ENCODE measurements around the gene SMIM13.
"Not testable (repeated sequence)": the region's sequence is repeated elsewhere in the genome, so short reads cannot be mapped to it uniquely, and the experiment has no call there.

The SMIM13 gene

DNA sequence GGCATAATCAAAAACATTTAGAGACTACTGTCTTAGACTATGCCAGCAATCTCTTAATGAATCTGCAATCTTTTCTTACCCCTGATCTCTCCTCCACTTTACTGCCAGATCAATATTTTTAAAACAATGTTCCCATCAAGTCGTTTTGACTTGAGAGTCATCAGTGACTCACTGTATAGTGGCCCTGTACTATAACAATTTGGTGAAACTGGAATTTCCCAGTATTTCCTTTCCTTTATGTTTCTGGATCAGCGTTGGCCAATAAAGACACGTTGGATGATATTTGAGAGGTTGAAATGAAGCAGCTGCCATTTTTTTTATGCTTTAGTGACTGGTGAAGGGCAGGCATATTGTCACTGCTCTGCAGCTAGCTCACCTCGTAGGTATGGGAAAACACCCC, 10.1 kb upstream of the SMIM13 start:
- DNase-seq, result no peak

DNA sequence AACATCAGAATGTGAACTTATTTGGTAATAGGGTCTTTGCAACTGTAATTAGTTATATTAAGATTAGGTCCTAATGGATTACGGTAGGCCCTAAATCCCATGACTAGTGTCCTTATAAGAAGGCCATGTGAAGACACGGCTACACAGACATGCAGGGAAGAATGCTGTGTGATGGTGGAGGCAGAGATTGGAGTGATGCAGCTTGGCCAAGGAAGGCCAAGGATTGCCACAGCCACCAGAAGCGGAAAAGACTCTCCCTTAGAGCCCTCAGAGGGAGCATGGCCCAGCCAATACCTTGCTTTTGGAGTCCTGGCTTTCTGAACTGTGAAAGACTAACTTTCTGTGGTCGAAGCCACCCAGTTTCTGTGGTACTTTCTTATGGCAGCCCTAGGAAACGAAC, 9.7 kb upstream of the SMIM13 start:
- DNase-seq, result no peak

DNA sequence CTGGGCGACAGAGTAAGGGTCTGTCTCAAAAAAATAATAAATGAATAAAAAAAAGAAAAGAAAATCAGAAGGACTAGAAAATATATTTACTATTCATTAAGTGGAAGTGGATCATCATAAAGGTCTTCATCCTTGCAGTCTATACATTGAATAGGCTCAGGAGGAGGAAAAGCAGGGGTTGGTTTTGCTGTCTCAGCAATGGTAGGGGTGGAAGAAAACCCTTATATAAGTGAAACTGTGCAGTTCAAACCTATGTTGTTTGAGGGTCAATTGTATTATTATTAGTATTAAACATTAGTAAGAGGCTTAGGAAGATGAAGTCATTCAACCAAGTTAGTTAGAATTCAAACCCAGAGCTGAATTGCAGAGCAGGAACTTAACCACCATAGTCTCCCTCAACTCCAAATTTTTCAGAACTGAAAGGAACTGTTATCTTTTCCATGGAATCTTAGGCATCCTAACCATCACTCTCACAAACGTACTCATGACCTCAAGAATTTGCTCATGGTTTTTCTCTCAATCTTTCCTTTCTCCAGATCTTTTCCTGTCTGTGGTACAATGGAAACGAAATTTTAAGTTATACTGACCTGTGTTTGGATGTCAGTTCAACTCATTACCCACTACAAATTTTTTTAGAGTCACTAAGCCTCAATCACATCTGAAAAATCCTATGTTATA, 7.7 kb upstream of the SMIM13 start:
- no peak for DNase-seq

DNA sequence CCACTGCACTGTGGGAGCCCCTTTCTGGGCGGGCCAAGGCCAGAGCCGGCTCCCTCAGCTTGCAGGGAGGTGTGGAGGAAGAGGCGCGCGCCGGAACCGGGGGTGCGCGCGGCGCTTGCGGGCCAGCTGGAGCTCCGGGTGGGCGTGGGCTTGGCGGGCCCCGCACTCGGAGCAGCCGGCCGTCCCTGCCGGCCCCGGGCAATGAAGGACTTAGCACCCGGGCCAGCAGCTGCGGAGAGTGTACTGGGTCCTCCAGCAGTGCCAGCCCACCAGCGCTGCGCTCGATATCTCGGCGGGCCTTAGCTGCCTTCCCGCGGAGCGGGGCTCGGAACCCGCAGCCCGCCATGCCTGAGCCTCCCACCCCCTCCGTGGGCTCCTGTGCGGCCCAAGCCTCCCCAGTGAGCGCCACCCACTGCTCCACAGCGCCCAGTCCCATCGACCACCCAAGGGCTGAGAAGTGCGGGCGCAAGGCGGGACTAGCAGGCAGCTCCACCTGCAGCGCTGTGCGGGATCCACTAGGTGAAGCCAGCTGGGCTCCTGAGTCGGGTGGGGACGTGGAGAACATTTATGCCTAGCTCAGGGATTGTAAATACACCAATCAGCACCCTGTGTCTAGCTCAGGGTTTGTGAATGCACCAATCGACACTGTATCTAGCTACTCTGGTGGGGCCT, 6.4 kb upstream of the SMIM13 start:
- DNase-seq, result not testable (repeated sequence)

DNA sequence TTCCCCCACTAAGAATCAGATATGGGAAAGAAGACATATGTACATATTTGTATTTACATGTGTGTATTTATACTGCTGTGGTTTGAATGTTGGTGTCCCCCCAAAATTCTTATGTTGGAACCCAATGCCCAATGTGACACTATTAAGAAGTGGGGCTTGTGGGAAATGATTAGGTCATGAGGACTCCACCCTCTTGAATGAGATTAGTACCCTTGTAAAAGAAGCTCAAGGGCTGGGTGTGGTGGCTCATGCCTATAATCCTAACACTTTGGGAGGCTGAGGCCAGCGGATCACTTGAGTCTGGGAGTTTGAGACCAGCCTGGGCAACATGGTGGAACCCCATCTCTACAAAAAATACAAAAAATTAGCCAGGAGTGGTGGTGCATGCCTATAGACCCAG, 3.9 kb upstream of the SMIM13 start:
- DNase-seq, result no peak

DNA sequence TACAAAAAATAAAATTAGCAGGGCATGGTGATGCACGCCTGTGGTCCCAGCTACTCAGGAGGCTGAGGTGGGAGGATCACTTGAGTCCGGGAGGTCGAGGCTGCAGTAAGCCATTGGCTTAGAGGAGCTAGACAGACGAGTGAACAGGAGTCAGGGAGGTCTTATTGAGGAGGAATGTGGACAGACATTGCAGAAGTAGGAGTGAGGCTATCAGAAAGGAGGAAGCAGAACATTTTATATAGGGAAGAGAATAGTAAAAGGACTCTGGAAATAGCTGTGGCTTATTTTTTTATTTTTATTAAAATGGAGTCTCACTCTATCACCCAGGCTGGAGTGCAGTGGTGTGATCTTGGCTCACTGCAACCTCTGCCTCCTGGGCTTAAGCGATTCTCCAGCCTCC, 2.5 kb upstream of the SMIM13 start:
- DNase-seq, result not testable (repeated sequence)

DNA sequence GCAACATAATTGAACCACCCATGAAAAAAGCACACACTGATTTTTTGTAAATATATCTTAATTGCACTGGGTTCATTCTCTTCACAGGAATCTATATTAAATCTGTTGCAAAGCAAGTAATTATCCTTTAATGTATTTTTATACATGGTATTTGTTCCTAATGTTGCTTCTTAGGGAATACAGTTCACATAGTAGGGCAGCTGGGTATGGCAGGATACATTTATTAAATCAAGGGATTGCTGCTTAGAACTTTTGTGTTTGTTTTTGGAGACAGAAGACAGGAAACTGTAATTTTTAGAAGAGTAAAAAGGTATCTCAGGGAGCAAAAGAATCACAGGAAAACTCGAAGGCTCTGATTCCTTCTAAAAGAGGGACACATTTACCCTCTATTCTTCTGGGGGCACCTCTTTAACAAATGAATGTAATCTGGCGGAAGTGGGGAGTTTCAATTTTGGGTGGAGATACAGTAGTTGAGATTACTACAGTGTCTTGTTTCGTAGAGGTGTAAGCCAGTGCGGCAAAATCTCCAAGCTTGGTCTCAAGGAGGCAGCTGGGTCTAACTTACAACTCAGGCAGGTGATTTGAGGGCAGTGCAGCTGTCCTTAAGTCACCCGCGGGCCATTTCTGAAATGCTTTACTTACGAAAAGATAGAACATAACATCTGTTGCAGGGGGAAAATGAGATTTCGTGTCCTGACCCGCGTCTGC, 812 bp upstream of the SMIM13 start:
- DNase-seq, result peak in 3 of 56 donors; percentile 47 to 67 (median 61)

DNA sequence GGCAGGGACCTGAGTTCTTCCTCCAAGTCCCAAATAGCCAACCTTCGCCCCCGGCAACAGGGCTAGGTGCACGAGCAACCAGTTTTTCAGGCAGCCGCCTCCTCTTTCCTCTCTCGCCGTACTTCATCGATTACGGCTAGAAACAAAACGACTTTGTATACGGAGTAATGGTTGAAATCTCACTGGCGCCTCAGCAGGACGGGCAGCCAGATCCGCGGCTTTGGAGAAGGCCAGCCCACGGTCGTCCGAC, 333 bp upstream of the SMIM13 start:
- DNase-seq, result peak in 1 of 56 donors; percentile 68

DNA sequence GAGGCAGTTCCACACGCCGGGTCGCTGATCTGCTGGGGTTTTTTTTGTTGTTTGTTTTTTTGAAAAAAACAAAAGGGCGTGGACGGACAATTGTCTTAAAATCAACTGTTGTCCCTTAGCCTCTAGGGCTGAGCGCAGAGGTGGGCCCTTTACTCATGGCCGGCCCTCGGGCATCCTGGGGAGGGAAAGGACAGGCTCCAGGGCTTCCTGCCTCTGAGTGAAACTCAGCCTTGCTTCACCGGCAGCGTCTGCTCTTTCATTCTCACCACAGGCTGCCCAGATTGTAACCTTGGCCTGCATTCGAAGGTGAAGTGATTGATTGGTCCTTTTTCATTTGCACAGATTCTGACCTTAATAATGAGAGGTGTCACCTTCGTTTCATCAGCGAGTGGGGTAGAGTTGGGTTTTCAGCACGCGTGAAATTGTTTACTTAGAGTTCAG, 797 bp downstream of the SMIM13 start:
- DNase-seq, result peak in 30 of 56 donors; percentile 8 to 63 (median 32)

DNA sequence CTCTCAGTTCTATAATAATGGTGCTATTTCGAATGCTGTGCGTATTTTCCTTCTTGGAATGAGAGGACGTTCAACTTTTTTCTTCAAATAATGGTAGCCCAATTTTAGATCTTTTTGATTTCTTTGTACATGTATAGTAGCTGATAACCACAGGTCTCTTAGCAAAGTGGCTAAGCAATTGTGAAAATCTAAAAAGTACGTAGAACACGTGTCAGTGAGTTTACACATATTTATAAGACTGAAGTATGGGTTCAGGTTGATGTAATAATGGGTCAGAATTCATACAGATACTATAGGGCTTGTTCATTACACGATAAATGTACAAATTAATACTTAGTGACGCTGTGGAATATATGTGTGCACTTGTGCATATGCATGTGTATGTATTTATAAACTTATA, 1.3 kb downstream of the SMIM13 start:
- no peak for DNase-seq

DNA sequence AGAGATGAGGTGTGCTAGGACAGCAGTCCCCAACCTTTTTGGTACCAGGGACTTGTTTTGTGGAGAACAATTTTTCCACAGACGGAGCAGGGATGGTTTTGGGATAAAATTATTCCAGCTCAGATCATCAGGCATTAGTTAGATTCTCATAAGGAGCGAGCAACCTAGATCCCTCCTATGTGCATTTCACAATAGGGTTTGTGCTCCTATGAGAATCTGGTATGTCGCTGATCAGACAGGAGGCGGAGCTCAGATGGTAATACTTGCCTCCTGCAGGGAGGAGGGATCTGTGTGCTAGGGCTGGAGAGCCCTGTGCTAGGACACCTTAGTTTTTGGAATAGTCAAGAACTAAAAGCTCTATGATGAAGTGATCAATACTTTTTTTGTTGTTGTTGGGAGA, 2.5 kb downstream of the SMIM13 start:
- peak in 8 of 56 donors; percentile 1 to 31 (median 6) for DNase-seq

DNA sequence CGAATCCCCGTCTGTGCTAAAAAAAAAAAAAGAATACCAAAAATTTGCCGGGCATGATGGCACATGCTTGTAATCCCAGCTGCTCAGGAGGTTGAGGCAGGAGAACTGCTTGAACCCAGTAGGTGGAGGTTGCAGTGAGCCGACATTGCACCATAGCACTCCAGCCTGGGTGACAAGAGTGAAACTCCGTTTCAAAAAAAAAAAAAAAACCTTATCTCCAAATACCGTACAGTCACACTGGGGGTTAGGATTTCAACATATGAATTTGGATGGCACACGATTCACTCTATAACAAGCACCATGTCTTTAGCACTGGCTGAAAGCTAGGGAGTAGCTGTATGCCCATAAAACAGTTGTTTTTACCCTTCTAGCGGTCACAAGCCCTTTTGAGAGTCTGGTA, 3.8 kb downstream of the SMIM13 start:
- DNase-seq, result no peak

DNA sequence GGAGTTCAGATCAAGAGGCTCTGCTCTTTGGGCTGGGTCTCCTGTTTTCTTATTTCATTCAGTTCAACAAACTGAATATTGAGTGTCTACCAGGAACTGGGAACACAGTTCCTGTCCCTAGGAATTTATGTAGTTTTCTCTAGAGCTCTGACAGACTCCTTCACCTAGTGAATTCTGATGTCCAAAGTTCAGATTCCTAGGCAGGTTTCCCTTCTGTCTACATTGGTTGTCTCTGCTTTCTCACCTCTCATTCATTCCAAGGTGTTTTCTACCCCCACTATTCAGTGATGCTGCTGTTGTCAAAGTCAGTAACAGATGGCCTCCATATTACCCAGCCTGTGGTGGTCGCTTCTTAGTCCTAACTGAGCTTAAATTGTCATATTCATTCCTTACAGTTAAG, 4.4 kb downstream of the SMIM13 start:
- DNase-seq, result no peak

DNA sequence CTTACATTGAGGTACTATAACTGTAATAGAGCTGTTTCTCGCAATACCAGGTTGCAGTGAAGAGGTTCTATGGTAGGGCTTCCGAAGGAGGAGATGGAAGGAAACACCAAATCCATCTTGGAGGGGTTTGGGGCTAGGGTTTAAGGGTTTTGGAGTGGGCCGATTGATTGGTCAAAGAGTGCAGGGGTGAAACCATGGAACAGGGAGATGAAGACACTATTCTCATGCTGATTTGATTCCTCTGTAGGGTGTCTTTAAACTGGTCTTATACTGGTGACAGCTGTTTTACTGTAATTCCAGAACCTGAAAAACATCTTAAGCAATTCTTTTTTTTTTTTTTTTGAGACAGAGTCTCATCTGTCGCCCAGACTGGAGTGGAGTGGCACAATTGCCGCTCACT, 7.8 kb downstream of the SMIM13 start:
- no peak for DNase-seq

DNA sequence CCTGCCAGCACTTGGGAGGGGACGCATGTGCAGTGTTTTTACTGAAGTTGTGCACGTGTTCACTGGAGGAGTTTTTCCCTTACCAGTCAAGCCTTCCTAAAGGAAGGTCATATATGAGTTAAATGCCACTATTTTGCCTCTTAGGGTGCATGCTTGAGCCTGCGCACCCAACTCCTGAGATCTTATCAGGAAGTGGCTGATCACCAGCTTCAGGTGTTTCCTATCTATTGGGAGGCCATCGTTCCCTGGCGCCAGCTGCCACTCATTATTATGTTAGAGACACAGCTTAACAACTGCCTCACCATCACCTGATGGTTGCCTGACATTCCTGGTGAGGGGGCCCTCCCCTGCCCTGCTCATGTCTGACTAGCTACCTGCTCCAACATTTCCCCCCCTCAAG, 9.4 kb downstream of the SMIM13 start:
- DNase-seq, result no peak

DNA sequence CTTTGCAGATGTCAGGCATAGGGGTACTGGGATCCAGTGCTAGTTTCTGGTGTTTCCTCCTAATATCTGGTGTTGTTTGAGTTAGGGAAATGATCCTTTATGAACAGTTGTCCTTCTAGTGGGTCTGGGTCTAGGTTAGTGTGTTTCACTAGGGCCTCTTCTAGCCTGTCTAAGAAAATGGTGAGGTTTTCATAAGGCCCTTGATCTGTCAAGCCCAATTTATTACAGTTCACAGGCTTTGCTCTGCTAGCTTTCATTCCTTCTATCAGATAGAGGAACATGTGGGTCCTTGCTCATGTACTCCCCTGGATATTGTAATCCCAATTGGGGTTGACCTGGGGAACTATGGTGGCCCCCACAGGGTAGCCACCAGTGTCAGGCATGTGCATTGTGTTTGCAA, 15.1 kb downstream of the SMIM13 start:
- no peak for DNase-seq

DNA sequence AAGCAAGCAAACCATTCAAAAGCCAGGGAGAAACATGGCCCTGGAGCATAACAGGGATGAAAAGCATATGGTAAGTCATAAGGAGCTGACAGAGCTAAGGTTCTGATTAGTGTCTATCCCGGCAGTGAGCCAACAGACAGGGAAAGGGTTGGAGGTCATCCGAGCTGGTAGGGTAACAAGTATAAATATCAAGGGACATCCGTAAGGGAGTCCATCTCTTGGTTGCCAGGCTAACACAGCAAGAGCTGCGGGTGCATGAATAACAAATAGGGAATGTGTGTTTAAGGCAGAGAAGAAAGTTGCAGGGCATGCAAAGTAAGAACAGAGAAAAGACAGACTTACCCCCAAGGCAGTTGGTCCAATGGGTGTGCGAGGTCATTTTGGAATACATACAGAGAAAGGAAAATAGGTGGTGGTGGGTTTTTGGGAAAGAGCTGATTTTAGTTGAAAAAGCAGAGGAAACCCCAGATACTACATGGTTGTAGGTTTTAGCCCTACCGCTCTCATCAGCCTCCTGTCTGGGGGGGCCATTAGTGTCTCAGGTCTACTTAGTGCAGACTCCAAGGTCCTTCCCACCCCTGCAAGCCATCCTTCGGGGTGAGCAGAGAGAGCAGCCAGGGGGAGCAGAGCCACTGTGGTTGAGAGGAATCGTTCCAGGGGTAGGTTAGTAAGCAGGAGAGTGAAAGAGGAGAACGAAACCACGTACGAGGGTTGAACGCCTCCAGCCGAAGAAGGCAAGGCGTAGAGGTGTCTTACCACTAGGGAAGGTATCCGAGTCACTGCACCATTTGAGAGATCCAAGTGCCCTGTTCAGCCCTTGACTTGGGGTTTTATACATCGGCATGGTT, 17.5 kb downstream of the SMIM13 start, which contains the start of gene ERVFRD-1:
ERVFRD-1 (minus strand) TSS at position 805 of the 848 bp plus-strand sequence. CDS start 6,415 bp downstream, outside the sequence.
- no peak for DNase-seq

DNA sequence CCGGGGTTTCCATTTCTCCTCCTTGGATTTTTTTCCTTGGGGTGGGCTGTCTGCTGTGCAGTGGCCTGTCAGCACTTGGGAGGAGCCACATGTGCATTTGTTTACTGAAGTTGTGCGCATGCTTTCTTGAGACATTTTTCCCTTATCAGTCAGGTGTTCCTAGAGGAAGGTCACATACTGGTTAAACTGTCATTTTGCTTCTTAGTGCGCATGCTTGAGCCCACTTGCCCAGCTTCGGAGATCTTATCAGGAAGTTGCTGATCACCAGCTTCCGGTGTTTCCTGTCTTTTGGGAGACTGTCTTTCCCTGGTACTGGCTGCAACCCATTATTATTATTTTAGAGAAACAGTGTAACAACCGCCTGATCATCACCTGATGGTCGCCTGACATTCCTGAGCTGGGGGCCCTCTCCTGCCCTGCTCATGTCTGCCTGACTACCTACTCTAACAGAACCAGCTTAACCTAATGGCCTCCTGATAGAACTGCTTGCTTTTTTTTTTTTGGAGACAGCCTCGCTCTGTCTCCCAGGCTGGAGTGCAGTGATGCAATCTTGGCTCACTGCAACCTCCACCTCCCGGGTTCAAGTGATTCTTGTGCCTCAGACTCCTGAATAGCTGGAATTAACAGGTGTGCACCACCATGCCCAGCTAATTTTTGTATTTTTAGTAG, 18.3 kb downstream of the SMIM13 start:
- DNase-seq, result no peak

DNA sequence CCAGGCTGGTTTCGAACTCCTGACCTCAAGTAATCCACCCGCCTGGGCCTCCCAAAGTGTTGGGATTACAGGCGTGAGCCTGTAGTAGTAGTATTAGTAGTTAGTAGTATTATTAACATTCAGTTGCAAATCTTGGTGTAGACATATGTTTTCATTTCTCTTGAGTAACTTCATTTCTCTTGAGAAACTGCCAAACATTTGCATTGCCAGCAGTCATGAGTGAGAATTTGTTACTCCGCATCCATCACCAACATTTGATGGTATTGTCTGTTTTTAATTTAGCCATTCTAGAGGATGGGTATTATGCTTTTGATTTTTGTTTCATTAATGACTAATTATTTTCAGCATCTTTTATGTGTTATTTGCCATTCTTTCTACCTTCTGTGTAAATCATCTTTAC, 19.4 kb downstream of the SMIM13 start:
- no peak for DNase-seq

DNA sequence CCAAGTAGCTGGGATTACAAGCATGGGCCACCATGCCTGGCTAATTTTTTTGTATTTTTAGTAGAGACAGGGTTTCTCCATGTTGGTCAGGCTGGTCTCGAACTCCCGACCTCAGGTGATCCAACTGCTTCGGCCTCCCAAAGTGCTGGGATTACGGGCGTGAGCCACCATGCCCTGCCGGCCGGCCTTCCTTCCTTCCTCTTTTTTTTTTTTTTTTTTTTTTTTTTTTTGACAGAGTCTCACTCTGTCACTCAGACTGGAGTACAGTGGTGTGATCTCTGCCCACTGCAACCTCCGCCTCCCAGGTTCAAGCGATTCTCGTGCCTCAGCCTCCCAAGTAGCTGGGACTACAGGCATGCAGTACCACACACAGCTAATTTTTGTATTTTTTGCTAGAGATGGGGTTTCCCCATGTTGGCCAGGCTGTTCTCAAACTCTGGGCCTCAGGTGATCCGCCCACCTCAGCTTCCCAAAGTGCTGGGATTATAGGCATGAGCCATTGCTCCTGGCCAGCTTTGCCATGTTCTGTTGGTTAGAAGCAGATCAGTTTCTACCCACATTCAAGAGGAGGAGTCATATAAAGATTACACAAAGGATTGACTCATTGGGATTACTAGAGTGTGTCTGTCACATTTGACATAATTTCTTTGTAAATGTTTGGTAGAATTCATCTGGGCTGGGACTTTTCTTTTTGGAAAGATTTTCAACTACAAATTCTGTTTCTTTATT, 22.3 kb downstream of the SMIM13 start:
- not testable (repeated sequence) for DNase-seq
